Activated CD8-positive, alpha-beta T cell treated with anti-CD3 and anti-CD28 coated beads for 36 hours (primary cell): Measurements from ENCODE around the gene YKT6. TPM values are rescaled to one million over a fixed set of nuclear protein-coding genes. Genes with fewer than 3 reads are reported as not detected.

Source experiments
- ATAC-seq: fragments of 200-7000 bp; cut with Tn5 transposase; one replicate; pipeline ENCODE4 v1.10.0; 2021; ENCODE audit warnings: mild to moderate bottlenecking, moderate library complexity
- CTCF ChIA-PET: fragments of 350-600 bp; sonication (Branson Sonifier 250); formaldehyde crosslinking; loops from one replicate; lab custom pipeline; 2021; ENCODE audit warnings: antibody characterized with exemption; lab: Charles Lee
- POLR2A ChIA-PET: fragments of 350-600 bp; sonication (Branson Sonifier 250); formaldehyde crosslinking; loops from one replicate; lab custom pipeline; 2021; ENCODE audit warnings: antibody characterized with exemption; lab: Charles Lee
- DNase-seq: peaks from one replicate; pipeline ENCODE4 v3.0.0-alpha.2; 2020
- H3K27ac Mint-ChIP-seq: one replicate; pipeline ENCODE4 v1.8.0; 2021; ENCODE audit warnings: mild to moderate bottlenecking, mixed read lengths
- H3K27me3 Mint-ChIP-seq: one replicate; pipeline ENCODE4 v1.8.0; 2021; ENCODE audit warnings: mixed read lengths
- H3K36me3 Mint-ChIP-seq: one replicate; pipeline ENCODE4 v1.8.0; 2021; ENCODE audit warnings: low read depth, mixed read lengths
- H3K4me1 Mint-ChIP-seq: one replicate; pipeline ENCODE4 v1.8.0; 2021; ENCODE audit warnings: low read depth, mixed read lengths
- H3K4me3 Mint-ChIP-seq: one replicate; pipeline ENCODE4 v1.8.0; 2021; ENCODE audit warnings: mild to moderate bottlenecking, moderate library complexity, mixed read lengths
- H3K9me3 Mint-ChIP-seq: one replicate; pipeline ENCODE4 v1.8.0; 2021; ENCODE audit warnings: mixed read lengths
- intact Hi-C: fragments of 100-400 bp; cut with micrococcal nuclease; formaldehyde crosslinking; loops from one replicate; pipeline ENCODE4 v1.10.0; 2022
- total RNA-seq, 2 experiments: library from RNA; stranded (reverse); gene quantifications; one replicate each; pipeline ENCODE4 v1.2.3, GENCODE V29; 2021
- TF ChIP-seq, protein P1 (sequence below): fragments of 200-600 bp; IDR thresholded peaks from one replicate; pipeline ENCODE4 v1.8.0; 2022; ENCODE audit warnings: antibody characterized with exemption, mild to moderate bottlenecking

The YKT6 gene
- total RNA-seq, 2 experiments from 2014 or later = 49.3 to 50.9 TPM

DNA sequence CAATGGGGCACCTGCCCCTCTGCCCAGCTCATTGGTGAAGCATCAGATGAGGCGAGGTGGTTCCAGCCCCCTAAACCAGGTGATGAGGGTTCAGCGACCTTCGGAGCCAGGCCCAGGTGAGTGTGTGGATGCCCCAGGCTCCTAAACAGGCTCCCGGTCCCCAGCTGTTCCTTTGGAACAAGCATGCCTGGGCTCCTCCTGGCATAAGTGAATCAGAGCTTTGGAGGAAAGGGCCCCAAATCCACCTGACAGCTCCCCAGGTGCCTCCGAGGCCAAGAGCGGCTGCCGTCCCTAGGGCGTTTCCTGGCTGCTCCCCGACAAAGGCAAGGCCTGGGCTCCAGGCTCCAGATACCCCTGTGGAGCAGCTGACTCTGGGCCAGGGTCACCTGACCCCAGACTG lies 61.3 kb downstream of the YKT6 start:
- Mint-ChIP-seq H3K36me3 (no peaks in the 10 kb centered on the region), H3K27me3 (no peaks in the 10 kb centered on the region), H3K27ac (no peak overlapping the region), H3K4me1 (peaks cover 44% of the 10 kb centered on the region), H3K9me3 (no peaks in the 10 kb centered on the region), H3K4me3 (no peak overlapping the region)
- ChIA-PET CTCF (interaction anchor here (0.6 to 1.2 kb wide), 2 partner anchors 20 to 1081 kb away, joined by 3 read pairs; no protein-coding TSS in a partner anchor), POLR2A (interaction anchor here (1.3 kb wide), 1 partner anchor 229 kb away, joined by 4 read pairs; the partner anchor contains the start of gene NUDCD3)
- TF ChIP-seq, protein P1, sequence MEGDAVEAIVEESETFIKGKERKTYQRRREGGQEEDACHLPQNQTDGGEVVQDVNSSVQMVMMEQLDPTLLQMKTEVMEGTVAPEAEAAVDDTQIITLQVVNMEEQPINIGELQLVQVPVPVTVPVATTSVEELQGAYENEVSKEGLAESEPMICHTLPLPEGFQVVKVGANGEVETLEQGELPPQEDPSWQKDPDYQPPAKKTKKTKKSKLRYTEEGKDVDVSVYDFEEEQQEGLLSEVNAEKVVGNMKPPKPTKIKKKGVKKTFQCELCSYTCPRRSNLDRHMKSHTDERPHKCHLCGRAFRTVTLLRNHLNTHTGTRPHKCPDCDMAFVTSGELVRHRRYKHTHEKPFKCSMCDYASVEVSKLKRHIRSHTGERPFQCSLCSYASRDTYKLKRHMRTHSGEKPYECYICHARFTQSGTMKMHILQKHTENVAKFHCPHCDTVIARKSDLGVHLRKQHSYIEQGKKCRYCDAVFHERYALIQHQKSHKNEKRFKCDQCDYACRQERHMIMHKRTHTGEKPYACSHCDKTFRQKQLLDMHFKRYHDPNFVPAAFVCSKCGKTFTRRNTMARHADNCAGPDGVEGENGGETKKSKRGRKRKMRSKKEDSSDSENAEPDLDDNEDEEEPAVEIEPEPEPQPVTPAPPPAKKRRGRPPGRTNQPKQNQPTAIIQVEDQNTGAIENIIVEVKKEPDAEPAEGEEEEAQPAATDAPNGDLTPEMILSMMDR = no peak
- no peak for ATAC-seq
- intact Hi-C loops = no loop called here
- DNase-seq = no peak

DNA sequence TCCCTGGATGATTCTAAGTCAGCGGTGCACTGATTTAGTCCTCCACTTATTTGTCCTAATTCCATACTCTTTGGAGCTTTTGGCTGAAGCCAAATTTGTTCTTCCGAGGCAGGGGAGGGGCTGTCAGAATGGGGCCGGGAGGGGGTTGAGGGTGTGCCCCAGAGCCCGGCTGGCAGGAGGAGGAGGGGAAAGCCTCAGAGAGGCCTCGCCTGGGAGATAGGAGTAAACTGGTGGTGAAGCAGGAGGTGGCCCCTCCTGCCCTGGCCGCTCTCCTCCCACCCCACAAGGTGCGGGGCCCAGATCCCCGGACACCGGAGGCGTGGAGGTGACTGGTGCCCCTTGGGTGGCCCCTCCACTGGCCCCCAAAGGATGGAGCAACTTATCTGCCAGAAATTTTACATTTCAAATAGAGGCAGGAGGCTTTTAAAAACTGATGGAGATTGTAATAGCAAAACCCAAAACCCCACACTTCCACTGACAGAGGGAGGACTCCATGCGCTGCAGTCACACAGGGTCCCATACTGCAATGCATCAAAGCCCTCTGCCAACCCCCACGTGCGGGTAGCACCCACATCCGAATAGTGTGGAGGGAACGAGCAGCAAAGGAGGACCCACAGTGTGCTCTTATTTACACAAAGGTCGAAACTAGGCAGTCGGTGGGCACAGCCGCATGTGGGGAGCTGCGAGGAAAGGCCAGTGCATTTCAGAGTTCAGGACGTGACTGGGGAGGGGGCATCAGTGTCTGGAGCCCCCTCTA lies 62.7 kb downstream of the YKT6 start:
- ATAC-seq (no peak), DNase-seq (no peak)
- CTCF ChIA-PET = no interaction called here
- Mint-ChIP-seq H3K36me3 (no peaks in the 10 kb centered on the region), H3K27ac (no peak overlapping the region), H3K4me3 (no peak overlapping the region), H3K27me3 (no peaks in the 10 kb centered on the region), H3K9me3 (no peaks in the 10 kb centered on the region), H3K4me1 (peaks cover 29% of the 10 kb centered on the region)
- intact Hi-C loops = no loop called here
- TF ChIP-seq, protein P1 = no peak
- POLR2A ChIA-PET = no interaction called here

Other genes with a start within 250 kb of the YKT6 start
- gene SPDYE1, start 203.1 kb upstream of the YKT6 start, total RNA-seq = not detected
- gene DBNL, start 156.3 kb upstream of the YKT6 start, total RNA-seq = 100 to 1,000 TPM; 108 to 110 TPM
- gene PGAM2, start 135.4 kb upstream of the YKT6 start, total RNA-seq = under 1 TPM in 1 of 2 experiments, not detected in 1; 0.49 TPM
- 10 to 100 TPM; 35.4 to 37.2 TPM for gene POLM, start 118.4 kb upstream of the YKT6 start, total RNA-seq
- 10 to 100 TPM; 29.1 to 30.4 TPM for gene AEBP1, start 96.6 kb upstream of the YKT6 start, total RNA-seq
- gene POLD2, start 77.4 kb upstream of the YKT6 start, total RNA-seq = 100 to 1,000 TPM; 243 to 251 TPM
- not detected for gene MYL7, start 59.6 kb upstream of the YKT6 start, total RNA-seq
- gene GCK, start 11.5 kb upstream of the YKT6 start, total RNA-seq = 1 to 10 TPM; 2.1 to 2.6 TPM
- gene CAMK2B, start 124.6 kb downstream of the YKT6 start, total RNA-seq = 1 to 10 TPM in 1 of 2 experiments, under 1 TPM in 1; 0.97 to 1.9 TPM